Measurements from ENCODE around the gene POGLUT3. TPM values are rescaled to one million over a fixed set of nuclear protein-coding genes. Genes with fewer than 3 reads are reported as not detected.

Gene POGLUT3
- total RNA-seq, 4 donors from 2014 or later: 18.8 to 24.0 (median 19.6) TPM

DNA sequence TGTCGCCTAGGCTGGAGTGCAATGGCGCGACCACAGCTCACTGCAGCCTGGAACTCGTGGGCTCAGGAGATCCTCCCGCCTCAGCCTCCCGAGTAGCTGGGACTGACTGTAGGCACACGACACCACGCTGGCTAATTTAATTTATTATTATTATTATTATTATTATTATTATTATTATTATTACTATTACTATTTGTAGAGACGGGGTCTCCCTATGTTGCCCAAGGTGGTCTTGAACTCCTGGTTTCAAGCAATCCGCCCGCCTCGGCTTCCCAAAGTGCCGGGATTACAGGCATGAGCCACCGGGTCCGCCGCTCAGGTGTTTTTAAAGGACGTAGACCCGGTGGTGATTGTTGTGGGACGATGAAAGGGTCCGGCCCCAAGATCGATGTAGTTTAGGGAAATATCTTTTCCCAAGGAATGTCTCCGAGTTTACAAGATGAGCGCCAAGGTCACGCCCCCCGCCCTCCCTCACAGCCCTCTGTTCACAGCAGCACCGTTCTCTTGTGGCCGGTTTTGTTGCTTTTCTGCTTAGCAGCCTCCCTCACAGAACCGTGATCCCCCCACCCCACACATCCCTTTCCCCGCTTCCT is 728 bp upstream of the POGLUT3 start:
- Histone ChIP-seq H3K4me1 (peaks cover 6 to 36% (median 21%) of the 10 kb centered on the region in 4 donors), H3K27ac (replicated peaks in 1 of 4) (peak overlapping the region; percentile 97 to 99 (median 98)), H3K9me3 (no peaks in the 10 kb centered on the region), H3K4me3 (peak overlapping the region; percentile 83 to 90 (median 86)), H3K36me3 (no peaks in the 10 kb centered on the region), H3K27me3 (no peaks in the 10 kb centered on the region)
- TF ChIP-seq, protein P1, sequence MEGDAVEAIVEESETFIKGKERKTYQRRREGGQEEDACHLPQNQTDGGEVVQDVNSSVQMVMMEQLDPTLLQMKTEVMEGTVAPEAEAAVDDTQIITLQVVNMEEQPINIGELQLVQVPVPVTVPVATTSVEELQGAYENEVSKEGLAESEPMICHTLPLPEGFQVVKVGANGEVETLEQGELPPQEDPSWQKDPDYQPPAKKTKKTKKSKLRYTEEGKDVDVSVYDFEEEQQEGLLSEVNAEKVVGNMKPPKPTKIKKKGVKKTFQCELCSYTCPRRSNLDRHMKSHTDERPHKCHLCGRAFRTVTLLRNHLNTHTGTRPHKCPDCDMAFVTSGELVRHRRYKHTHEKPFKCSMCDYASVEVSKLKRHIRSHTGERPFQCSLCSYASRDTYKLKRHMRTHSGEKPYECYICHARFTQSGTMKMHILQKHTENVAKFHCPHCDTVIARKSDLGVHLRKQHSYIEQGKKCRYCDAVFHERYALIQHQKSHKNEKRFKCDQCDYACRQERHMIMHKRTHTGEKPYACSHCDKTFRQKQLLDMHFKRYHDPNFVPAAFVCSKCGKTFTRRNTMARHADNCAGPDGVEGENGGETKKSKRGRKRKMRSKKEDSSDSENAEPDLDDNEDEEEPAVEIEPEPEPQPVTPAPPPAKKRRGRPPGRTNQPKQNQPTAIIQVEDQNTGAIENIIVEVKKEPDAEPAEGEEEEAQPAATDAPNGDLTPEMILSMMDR (IDR thresholded peaks at IDR 0.05): no peak
- DNase-seq (ENCODE audit: extremely low spot score): no peak
- WGBS: 67% methylated on average over 29 of the region's 29 CpGs
- intact Hi-C loops (cut with DNase I): loop anchor here (10.0 kb wide), 2 partner anchors 96 to 166 kb away; partner anchors contain the start of genes DDX10 and EXPH5

DNA sequence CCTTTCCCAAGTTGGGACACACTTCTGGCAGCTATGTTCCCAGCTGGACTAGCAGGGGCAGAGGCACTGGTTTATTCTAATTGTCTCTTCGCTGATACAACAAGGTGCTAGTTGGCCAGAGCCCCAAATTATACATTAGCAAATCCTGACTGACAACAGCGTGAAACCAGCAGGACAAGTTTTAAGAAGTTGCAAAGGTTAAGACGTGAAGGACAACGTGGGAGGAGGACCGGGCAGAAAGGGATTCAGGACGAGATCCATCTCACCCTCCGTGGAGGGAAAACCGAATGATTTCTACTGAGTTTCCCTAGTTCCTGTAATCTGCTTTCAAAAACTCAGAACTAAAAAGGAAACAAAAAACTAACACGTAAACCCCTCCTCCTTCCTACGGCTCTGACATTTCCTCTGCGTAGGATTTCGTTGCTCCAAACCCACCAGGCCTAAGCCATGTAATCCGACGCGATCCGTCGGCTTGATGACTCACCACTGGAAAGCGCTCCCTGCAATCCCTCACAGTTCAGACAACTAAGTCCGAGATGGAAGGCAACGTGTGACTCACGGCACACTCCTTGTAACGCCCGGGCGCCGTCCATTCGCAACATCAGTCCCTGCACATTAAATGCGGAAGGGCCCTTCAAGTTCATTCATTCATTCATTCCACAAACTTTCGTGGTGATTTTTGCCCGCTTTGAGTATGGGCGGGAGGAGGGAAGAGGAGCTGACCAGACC is 703 bp downstream of the POGLUT3 start:
- DNase-seq (ENCODE audit: extremely low spot score): peak; percentile 95
- Histone ChIP-seq H3K9me3 (no peaks in the 10 kb centered on the region), H3K27me3 (no peaks in the 10 kb centered on the region), H3K4me3 (peak overlapping the region; percentile 83 to 90 (median 86)), H3K4me1 (peaks cover 6 to 36% (median 23%) of the 10 kb centered on the region in 4 donors), H3K27ac (replicated peaks in 1 of 4) (peak overlapping the region; percentile 97 to 99 (median 98)), H3K36me3 (no peaks in the 10 kb centered on the region)
- intact Hi-C loops (cut with DNase I): loop anchor here (10.0 kb wide), 2 partner anchors 97 to 167 kb away; partner anchors contain the start of genes DDX10 and EXPH5
- peak; percentile 24 for TF ChIP-seq POLR2A (IDR thresholded peaks at IDR 0.05; ENCODE audit: low read depth)
- TF ChIP-seq POLR2AphosphoS5 (IDR thresholded peaks at IDR 0.05): peak; percentile 96 to 98
- TF ChIP-seq, protein P1 (IDR thresholded peaks at IDR 0.05): no peak
- no peak for TF ChIP-seq EP300 (IDR thresholded peaks at IDR 0.05)
- 1% methylated on average over 29 of the region's 30 CpGs for WGBS

DNA sequence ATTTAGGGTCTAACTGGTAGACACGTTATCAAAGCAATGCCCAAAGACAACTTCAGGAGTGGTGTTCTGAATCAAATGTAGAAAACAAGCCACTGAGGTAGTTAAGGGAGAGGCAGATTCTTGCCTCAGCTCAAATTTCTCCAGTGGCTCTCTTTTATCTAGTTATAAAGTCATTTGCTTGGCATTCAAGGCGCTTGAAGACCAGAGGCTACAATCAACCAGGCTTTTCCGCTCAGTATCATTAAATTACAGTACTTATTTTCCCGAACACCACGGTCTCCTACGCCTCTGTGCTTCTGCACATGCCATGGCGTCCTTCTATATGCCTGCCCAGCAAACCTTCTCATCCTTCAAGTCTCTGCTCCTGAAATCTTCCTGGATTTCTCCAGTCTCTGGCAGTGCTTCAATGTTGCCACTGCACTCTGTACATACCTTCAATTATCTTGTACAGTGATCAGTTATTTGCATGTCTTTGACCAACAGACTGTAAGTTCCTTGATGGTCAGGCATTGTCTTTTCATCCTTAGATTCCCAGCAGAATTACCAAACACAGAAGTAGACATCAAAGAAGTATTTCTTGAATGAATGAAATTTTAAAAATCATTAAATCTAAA is 1.4 kb downstream of the POGLUT3 start:
- Histone ChIP-seq H3K4me1 (peaks cover 6 to 36% (median 23%) of the 10 kb centered on the region in 4 donors), H3K27ac (replicated peaks in 1 of 4) (peak overlapping the region; percentile 97 to 99 (median 98)), H3K9me3 (no peaks in the 10 kb centered on the region), H3K36me3 (no peaks in the 10 kb centered on the region), H3K27me3 (no peaks in the 10 kb centered on the region), H3K4me3 (peak overlapping the region; percentile 83 to 90 (median 86))
- 92% methylated on average over 7 of the region's 7 CpGs for WGBS
- intact Hi-C loops (cut with DNase I): loop anchor here (10.0 kb wide), 2 partner anchors 98 to 168 kb away; partner anchors contain the start of genes DDX10 and EXPH5
- TF ChIP-seq EP300 (IDR thresholded peaks at IDR 0.05): no peak
- no peak for TF ChIP-seq POLR2AphosphoS5 (IDR thresholded peaks at IDR 0.05)
- TF ChIP-seq POLR2A (IDR thresholded peaks at IDR 0.05; ENCODE audit: low read depth): no peak
- TF ChIP-seq, protein P1 (IDR thresholded peaks at IDR 0.05): no peak
- no peak for DNase-seq (ENCODE audit: extremely low spot score)

DNA sequence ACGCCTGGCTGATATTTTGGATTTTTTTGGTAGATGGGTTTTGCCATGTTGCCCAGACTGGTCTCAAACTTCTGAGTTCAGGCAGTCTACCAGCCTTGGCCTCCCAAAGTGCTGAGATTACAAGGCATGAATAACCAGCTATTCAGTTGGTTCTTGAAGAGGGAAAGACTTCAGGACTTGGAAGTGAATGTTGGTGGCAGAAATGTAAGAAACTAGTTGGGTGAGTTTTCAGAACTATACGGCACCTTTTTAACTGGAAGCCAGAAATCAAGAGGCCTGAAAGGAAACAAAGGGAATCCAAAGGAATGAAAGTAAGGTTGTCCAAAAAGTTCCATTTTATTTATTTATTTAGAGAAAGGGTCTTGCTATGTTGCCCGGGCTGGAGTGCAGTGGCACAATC is 2.9 kb downstream of the POGLUT3 start:
- no peak overlapping the region for H3K27ac ChIP-seq (replicated peaks in 1 of 4)
- H3K27me3 ChIP-seq: no peaks in the 10 kb centered on the region
- TF ChIP-seq, protein P1 (IDR thresholded peaks at IDR 0.05): no peak
- no peak for TF ChIP-seq POLR2AphosphoS5 (IDR thresholded peaks at IDR 0.05)
- no peak for TF ChIP-seq POLR2A (IDR thresholded peaks at IDR 0.05; ENCODE audit: low read depth)
- TF ChIP-seq EP300 (IDR thresholded peaks at IDR 0.05): no peak
- H3K9me3 ChIP-seq: no peaks in the 10 kb centered on the region
- WGBS: 99% methylated on average over 3 of the region's 3 CpGs
- peaks cover 1 to 4% (median 2%) of the 10 kb centered on the region in 4 donors for H3K36me3 ChIP-seq
- peaks cover 6 to 36% (median 23%) of the 10 kb centered on the region in 4 donors for H3K4me1 ChIP-seq
- DNase-seq (ENCODE audit: extremely low spot score): no peak
- H3K4me3 ChIP-seq: no peak overlapping the region
- intact Hi-C loops (cut with DNase I): loop anchor here (10.0 kb wide), 2 partner anchors 99 to 169 kb away; partner anchors contain the start of genes DDX10 and EXPH5

Data from esophagus muscularis mucosa (tissue), 4 donors.